Hypothalamus (tissue), 51 donors: ENCODE results near the gene RHBG.
"Not testable (repeated sequence)": the region's sequence is repeated elsewhere in the genome, so short reads cannot be mapped to it uniquely, and the experiment has no call there.

Experiments
- DNase-seq, 51 donors: peaks; one replicate each; lab custom pipeline; 2025; lab: John Stamatoyannopoulos, UW

The RHBG gene, protein sequence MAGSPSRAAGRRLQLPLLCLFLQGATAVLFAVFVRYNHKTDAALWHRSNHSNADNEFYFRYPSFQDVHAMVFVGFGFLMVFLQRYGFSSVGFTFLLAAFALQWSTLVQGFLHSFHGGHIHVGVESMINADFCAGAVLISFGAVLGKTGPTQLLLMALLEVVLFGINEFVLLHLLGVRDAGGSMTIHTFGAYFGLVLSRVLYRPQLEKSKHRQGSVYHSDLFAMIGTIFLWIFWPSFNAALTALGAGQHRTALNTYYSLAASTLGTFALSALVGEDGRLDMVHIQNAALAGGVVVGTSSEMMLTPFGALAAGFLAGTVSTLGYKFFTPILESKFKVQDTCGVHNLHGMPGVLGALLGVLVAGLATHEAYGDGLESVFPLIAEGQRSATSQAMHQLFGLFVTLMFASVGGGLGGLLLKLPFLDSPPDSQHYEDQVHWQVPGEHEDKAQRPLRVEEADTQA

DNA sequence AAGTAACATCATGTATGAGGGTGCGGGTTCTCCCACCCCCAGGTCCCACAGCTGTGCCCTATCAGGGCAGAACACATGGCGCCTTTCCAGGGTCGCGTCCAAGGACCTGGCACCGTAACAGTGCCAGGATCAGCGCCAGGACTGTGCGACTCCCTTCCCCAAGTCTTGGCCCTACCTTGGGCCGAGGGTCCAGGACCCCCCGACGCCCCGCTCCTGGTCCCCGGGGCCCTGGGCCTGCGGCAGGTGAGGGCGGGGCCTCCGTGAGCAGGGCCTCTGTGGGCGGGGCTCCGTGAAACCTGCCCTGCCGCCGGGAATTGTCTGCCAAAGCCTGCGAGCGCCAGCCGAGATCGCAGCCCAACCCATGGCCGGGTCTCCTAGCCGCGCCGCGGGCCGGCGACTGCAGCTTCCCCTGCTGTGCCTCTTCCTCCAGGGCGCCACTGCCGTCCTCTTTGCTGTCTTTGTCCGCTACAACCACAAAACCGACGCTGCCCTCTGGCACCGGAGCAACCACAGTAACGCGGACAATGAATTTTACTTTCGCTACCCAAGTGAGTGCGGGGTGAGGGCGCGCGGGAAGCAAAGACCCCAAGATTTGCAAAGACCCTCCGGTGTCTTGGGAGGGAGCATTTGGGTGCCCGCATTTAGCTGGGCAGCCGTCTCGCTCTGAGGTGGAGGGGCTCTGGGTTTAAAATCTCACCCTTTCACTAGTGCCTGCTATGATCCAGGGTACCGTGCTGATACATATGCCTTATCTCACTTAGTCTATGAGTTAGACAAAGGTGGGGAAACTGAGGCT lies at the start of gene RHBG:
TSS of gene RHBG (plus strand) at position 323 of the 796 bp plus-strand sequence. CDS start at position 362, 39 bp downstream.
- peak in 2 of 51 donors; percentile 5 to 17 for DNase-seq

DNA sequence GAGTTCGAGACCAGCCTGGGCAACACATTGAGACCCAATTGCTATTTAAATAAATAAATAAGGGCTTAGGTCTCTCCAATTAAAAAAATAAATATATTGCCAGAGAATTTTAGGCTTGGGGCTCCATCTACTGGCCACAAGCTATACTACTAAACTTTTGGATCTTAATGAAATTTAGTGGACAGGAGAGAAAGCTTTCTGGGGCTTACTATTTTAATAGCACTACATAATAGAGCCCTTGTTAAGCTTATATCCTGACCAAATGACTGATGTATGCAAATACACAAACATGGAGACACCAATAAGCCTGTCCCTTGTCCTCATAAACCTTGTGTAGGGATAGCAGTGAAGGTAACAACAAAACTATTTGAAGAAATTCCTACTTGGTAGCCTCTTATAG lies 49.3 kb upstream of the RHBG start:
- peak in 3 of 51 donors; percentile 0 to 7 (median 5) for DNase-seq

DNA sequence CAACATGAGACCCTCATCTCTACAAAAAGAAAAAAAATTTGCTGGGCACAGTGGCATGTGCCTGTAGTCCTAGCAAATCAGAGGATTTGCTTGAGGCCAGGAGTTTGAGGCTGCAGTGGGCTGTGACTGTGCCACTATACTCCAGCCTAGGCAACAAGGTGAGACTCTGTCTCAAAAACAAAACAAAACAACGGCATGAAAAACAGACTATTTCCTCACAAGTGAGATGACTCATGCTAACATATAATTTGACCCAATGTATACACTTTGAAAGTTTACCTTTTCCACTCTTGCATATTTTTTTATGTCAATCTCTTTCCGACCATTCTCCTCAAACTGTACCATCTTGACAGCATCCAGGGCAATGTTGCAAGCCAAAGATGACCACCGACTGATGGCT lies 48.5 kb upstream of the RHBG start:
- no peak for DNase-seq

DNA sequence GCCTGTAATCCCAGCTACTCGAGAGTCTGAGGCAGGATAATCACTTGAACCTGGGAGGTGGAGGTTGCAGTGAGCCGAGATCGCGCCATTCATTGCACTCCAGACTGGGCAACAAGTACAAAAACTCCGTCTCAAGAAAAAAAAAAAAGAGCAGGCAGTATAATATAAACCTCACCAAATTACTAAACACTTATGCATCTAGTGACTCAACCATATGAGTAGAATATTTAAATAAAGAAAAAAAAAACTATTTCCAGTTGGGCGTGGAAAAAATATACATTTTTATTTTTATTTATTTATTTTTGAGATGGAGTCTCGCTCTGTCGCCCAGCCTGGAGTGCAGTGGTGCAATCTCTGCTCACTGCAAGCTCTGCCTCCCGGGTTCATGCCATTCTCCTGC lies 45.8 kb upstream of the RHBG start:
- not testable (repeated sequence) for DNase-seq

DNA sequence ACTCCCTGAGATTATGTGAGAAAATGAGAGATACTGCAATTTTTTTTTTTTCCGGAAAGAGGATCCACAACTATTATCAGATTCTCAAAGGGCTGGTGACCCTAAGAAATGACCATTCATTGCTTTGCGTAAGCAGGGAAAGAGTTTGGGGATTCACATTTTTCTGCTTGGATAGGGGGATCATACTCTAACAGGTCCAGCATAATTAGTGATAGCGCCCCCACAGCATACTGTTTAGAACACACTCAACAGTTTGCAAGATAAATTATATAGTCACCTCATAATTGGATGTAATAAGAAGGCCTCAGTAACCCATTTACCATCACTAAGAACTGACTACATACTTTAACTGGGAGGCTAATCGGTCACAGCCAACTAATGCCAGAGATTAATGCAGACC lies 32.8 kb upstream of the RHBG start:
- no peak for DNase-seq

DNA sequence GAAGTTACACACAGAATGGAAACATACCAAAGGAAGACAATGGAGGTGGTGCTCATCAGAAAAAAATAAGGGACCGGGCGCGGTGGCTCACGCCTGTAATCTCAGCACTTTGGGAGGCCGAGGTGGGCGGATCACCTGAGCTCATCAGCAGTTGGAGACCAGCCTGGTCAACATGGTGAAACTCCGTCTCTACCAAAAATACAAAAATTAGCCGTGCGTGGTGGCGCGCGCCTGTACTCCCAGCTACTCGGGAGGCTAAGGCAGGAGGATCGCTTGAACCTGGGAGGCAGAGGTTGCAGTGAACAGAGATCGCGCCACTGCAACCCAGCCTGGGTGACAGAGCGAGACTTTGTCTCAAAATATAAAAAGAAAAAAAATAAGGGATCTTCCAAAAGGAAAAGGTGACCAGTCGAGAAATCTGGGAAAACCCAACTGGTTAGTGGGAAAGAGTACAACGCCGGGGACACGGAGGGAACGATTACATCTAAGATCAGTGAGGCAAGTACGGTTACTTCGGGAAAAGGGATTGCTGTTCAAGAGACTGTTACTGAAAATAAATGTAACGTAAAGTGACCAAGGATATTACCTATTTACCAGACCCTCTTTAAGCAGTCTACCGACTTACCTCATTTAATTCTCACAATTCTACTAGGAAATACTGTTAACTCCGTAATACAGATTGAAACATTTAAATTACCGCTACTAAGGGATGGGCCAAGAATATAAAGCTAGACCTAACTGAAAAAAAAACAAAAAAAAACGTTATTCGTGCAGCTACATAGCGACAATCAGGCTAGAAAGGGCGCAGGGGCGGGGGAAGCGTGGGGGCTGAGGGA lies 31.7 kb upstream of the RHBG start:
- DNase-seq: peak in 1 of 51 donors; percentile 3

DNA sequence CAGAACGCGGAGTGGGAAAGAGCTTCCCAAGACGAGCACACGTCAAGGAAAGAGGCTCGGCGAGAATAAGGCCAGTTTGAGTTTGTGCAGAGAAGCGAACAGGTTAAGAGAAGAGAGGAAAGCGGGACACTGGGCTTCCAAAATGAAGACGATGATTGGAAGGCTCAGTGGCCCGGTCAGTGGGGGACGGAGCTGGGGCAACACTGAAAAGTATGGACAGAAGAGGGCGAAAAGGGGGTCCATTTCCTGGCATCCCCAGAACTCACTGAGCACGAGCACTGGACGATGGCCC lies 31.2 kb upstream of the RHBG start:
- DNase-seq: peak in 3 of 51 donors; percentile 23 to 48 (median 42)

DNA sequence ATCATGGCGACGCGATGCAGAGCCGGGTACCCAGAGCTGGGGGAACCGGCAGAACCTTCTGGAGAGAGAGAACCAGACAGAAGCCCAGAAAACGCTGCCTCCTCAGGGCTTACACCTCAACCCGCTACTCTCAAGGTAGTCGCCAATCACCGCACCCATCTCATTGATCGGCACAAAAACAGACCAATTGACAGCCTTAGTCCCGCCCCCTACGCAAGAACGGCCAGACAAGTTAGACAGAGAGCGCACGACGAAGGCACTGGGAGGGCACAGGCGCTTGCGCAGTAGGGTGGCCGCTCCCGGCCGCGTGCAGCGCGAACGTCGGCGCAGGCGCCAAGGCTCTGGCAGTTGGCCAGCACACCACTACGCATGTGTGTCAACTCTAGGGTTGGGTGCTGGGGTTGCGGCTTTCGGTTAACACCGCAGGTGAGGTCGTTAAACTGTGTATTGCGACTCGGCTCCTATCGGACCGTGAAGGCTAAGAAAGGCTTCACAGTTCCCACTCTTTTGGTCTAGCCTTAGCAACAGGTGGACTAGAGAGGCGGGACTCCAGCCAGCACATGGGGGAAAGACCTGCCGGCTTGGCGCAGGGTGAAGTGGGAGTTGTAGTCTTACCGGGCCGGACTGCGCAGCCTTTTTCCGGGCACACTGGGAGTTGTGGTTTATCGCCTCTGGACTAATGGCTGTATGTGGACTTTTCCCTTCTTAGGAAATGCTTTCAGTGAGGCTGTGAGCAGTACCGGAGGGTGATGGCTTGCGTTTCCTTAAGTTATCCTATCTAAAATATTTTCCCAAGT lies 30.6 kb upstream of the RHBG start, which contains the start of the genes CCT3 and TSACC:
TSS of gene CCT3 (minus strand) at position 113 of the 797 bp plus-strand sequence. CDS start at position 5, 108 bp downstream.
TSS of gene TSACC (plus strand) at position 347 of the 797 bp plus-strand sequence. CDS start 1,232 bp downstream, outside the sequence.
- peak; percentile 91 to 100 (median 97) for DNase-seq

DNA sequence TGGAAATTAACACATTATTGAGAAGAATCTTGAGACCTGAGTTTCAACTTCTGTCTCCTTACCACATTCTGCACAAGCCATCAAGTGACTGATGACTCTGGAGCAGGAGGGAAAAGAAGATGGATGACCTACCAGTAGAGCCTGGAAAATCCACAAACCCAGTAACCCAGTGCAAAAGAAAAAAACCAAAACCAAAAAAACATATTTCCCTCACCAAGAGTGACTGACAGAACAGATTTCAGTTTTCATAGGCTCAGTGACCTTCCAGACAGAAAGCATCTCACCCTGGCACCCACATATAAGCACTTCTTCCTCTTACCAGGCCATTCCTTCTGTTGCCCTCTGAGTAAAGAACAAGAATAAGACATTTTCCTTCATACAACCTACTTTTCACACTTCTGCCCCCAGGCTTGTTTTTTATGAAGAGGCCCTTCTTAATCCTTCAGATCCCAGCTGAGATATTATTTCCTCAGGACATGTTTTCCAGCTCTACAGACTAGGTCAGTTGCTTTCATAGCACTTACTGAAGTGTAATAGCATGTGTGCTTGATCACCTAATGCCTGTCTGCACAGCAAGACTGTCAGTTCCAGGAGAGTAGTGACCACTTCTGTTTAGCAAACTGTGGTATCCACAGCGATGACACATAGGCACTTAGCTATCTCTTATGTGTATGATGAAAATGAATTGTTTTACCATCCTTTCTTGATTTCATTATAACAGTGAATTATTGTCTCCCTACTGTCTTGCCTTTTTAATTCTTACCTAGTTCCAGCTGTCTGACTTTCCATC lies 26.6 kb upstream of the RHBG start:
- DNase-seq: no peak

DNA sequence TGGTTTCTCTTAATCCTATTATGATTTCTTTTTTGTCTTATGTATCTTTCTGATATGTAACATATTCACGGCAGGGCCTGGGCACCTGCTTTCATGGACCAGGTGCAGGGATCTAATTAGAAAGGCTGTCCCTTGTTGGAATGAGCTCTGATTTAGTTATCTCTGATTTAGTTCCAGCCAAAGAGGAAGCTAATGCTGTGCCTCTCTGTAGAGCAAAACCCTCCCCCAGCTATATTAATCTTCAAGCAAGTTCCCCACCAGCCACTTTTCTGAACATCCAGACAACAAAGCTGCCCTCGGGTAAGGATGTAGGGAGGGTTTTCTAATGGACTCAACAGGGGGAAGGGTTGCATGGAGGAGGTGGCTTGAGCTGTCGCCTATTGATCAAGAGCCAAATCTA lies 24.6 kb upstream of the RHBG start:
- DNase-seq: no peak

DNA sequence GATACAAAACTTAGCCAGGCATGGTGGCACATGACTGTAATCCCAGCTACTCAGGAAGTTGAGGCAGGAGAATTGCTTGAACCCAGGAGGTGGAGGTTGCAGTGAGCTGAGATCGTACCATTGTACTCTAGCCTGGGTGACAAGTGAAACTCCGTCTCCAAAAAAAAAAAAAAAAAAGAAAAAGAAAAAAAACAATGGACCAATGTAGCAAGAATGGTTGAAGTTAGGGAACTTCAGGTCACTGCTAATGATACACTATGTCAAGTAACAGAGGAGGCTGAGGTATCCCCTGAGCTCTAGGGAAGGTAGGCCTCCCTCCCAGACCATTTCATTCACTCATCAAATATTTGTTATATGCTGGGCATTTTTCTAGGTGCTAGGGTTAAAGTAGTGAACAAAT lies 23.0 kb upstream of the RHBG start:
- not testable (repeated sequence) for DNase-seq

DNA sequence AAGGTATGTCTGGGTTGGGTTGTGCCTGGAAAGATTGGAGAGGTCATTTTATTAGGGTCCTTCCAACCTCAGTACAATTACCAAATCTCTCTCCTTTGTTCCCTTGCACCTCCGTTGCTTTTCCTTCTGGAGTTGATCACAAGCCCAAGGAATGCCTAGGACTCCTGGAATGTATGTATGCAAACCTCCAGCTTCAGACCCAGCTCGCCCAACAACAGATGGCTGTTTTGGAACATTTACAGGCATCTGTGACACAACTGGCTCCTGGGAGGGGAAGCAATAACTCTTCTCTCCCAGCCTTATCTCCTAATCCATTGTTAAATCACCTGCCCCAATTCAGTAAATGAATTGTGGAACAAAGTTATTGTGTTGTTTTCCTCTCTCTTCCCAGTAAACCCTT lies 22.4 kb upstream of the RHBG start:
- no peak for DNase-seq

DNA sequence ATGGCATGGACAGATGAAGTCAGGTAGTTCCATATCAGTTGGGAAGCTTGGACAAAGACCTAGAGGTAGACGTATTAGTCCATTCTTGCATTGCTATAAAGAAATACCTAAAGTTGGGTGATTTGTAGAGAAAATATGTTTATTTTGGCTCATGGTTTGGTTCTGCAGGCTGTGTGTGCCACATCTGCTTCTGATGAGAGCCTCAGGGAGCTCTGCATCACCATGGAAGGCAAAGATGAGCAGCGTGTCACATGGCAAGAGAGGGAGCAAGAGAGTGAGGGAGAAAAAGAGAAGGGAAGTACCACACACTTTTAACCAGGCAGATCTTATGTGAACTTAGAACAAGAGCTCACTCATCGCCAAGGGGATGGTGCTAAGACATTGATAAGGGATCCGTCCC lies 21.7 kb upstream of the RHBG start:
- DNase-seq: no peak

DNA sequence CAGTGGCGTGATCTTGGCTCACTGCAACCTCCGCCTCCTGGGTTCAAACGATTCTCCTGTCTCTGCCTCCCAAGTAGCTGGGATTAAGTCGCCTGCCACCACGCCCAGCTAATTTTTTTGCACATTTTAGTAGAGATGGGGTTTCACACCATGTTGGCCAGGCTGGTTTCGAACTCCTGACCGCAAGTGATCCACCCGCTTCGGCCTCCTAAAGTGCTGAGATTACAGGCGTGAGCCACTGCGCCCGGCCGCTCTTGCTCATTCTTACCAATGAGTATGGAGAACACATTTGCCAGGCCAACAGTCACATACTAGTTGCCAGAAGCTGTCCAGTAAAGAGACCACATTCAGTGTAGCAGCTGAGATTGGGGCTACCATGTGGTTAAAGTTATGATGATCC lies 16.5 kb upstream of the RHBG start:
- not testable (repeated sequence) for DNase-seq

DNA sequence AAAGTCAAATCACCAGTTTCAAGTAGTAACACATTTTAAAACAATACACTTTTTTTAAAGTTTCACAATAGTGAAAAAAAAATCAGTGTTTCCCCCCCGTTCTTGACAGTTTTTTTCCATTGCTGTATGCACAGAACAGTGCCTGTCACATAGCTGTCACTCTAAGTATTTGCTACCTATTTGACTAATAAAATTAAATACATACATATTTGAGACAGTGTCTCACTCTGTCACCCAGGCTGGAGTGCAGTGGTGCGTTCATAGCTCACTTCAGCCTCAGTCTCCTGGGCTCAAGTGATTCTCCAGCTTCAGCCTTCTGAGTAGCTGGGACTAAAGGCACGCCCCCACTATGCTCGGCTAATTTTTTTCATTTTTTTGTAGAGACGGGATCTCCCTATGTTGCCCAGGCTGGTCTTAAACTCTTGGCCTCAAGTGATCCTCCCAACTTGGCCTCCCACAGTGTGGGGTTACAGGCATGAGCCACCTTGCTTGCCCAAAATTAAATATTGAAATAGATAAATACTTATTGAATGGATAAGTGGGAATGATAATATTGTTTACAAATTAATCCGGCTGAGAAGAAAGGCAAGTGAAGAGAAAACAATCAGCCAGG lies 12.6 kb upstream of the RHBG start:
- DNase-seq: no peak

DNA sequence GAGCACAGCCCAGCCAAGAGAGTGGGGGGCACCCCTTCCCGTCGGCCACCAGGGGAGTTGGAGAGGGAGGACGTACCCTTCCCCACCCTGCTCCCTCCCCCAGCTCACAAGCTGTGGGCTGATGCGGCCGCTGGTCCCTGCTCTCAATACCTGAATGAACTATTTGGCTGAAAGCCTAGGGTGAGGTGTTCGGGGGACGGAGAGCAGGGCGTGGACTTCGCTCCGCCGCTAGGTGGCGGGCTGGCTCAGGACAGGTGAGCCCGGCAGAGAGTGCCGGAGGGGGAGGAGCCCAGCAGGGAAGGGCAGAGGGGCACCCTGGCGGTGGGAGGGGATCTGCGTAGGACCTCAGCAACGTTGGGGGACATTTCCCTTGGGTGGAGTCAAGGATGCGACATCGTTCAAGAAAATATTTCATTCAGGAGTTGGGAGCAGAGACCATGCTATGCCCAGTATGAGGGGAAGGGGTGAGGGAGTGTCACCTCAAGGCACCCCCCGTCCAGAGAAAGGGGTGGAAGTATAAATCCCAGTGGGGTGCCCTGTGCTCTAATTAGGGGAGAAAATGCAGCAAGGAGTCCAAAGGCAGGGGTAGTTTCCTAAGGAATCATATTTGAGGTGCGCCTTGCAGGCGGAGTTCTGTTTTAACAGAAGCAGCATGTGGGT lies 12.0 kb upstream of the RHBG start:
- peak in 12 of 51 donors; percentile 3 to 50 (median 14) for DNase-seq

DNA sequence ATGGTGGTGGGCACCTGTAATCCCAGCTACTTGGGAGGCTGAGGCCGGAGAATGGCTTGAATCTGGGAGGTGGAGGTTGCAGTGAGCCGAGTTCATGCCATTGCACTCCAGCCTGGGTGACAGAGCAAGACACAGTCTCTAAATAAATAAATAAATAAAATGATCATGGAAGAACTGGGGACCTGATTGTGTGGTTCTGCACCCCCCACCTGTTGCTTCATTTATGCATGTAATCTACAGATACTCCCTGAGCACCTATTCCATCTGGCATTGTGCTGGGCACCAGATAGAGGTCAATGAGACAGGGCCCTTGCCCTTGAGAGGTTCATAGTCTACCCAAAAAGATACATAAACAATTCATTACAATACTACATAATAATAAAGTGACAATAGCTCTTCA lies 11.0 kb upstream of the RHBG start:
- DNase-seq: no peak

DNA sequence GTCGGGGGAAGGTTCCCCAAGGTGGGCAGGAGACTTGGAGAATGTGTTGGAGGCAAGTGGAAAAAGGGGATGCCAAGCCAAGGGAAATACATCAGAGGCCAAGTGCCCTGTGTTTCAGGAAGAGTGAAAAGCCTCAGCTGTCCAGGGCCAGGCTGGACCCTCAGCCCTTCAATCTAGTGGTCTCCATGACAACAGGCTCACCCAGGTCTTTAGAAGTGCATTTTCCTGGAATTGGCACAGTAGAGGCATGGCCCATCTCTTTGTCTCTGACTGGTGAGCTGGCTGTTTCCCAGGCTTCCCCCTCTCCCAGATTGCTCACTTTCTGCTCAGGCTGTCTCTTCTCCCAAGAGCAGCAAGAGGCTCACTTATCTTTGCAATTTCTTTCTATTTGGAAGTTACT lies 10.4 kb upstream of the RHBG start:
- DNase-seq: peak in 1 of 51 donors; percentile 3
